ENCODE data around the gene OR10T2. TPM values are rescaled to one million over a fixed set of nuclear protein-coding genes. Genes with fewer than 3 reads are reported as not detected.
"Not testable (repeated sequence)": the region's sequence is repeated elsewhere in the genome, so short reads cannot be mapped to it uniquely, and the experiment has no call there.

The OR10T2 gene
- total and polyA plus RNA-seq, 9 donors: not detected

DNA sequence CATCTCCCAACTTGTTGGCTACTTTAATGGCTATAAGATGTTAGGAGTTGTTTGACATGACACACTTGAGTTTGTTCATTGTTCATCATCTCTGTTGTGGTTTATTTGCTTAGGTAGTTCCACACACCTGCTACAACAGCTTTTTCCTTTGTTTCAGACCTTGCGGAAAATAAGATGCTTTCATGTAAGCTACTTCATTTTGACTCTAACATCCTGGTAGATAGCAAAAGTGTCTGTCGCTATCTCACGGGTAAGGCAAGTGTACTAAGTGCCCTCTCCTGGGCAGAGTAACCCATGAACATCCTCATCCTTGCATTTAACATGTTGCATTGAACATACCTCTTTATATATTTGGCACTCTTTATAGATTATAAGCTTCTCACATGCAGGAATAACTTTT, 1.6 kb upstream of the OR10T2 start:
- no peaks in the 10 kb centered on the region for H3K4me1 ChIP-seq (ENCODE audit: control insufficient read depth, insufficient read depth, low read length)
- H3K4me3 ChIP-seq (ENCODE audit: low read length): no peak overlapping the region
- no peak overlapping the region for H3K27ac ChIP-seq (ENCODE audit: low read length)
- H3K36me3 ChIP-seq (ENCODE audit: control insufficient read depth, insufficient read depth, low read length): no peaks in the 10 kb centered on the region
- WGBS (ENCODE audit: insufficient coverage): 93% methylated on average over 2 of the region's 3 CpGs
- no peaks in the 10 kb centered on the region for H3K9me3 ChIP-seq (replicated peaks; ENCODE audit: control insufficient read depth, low read depth, low read length)
- no peak for DNase-seq
- H3K27me3 ChIP-seq (ENCODE audit: control insufficient read depth, insufficient read depth, low read length): no peaks in the 10 kb centered on the region

DNA sequence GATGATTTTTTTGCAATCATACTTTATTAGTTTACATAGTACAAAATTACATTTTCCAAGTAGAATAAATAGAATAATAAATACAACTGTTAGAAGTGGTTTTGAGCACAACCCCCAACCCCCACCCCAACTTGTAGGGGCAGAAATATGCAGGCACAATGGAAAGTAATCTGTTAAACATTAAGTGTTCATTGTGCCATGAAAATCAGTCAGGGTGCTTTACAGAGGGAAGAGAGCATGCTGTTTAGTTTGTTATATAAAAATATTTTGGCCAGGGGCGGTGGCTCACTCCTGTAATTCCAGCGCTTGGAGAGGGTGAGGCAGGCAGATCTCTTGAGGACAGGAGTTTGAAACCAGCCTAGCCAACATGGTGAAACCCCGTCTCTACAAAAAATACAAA, 2.6 kb downstream of the OR10T2 start:
- no peaks in the 10 kb centered on the region for H3K4me1 ChIP-seq (ENCODE audit: control insufficient read depth, insufficient read depth, low read length)
- DNase-seq: no peak
- WGBS (ENCODE audit: insufficient coverage): 100% methylated on average over 1 of the region's 3 CpGs
- no peaks in the 10 kb centered on the region for H3K36me3 ChIP-seq (ENCODE audit: control insufficient read depth, insufficient read depth, low read length)
- no peaks in the 10 kb centered on the region for H3K27me3 ChIP-seq (ENCODE audit: control insufficient read depth, insufficient read depth, low read length)
- H3K4me3 ChIP-seq (ENCODE audit: low read length): no peak overlapping the region
- H3K9me3 ChIP-seq (replicated peaks; ENCODE audit: control insufficient read depth, low read depth, low read length): no peaks in the 10 kb centered on the region
- H3K27ac ChIP-seq (ENCODE audit: low read length): no peak overlapping the region

DNA sequence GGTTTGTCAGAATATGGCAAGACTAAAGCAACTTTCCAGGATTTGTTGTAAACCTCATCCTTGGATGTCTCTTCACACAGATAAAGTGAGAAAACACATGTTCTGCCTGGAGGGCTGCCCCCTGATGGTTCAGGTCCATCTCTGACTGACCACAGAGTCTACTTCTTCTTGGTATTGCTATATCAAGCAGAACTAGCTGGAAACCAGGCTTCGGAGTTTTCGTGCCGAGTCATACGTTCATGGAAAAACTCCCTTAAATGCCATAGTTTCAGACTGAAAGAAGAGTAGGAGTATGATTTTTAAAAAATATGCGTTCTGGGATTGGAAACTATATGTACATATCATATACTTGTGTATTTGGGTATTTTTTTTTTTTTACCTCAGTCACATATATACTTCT, 5.8 kb downstream of the OR10T2 start:
- WGBS (ENCODE audit: insufficient coverage): no CpG with 5 or more reads among the region's 5 CpGs
- no peak overlapping the region for H3K27ac ChIP-seq (ENCODE audit: low read length)
- H3K27me3 ChIP-seq (ENCODE audit: control insufficient read depth, insufficient read depth, low read length): no peaks in the 10 kb centered on the region
- peak; percentile 3 for DNase-seq
- no peaks in the 10 kb centered on the region for H3K4me1 ChIP-seq (ENCODE audit: control insufficient read depth, insufficient read depth, low read length)
- H3K9me3 ChIP-seq (replicated peaks; ENCODE audit: control insufficient read depth, low read depth, low read length): no peaks in the 10 kb centered on the region
- H3K4me3 ChIP-seq (ENCODE audit: low read length): no peak overlapping the region
- no peaks in the 10 kb centered on the region for H3K36me3 ChIP-seq (ENCODE audit: control insufficient read depth, insufficient read depth, low read length)

DNA sequence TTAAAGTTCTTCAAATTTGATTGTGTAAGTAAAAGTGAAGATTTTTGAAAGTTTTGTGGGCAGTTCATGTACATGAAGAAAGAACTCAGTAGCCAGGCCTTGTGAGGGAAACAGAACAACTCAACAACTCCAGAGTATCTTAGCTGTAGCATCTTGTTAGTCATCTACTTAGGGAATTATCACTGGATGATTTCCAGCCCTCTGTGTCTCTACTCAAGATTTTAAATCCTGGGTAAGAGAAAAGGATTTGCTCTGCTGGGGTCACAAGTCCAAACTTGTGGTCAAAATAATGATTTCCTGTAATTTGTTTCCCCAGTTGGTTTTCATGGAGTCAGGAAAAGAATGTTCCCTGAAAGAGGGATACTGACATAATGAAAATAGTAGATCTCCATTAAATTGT, 8.2 kb downstream of the OR10T2 start:
- H3K9me3 ChIP-seq (replicated peaks; ENCODE audit: control insufficient read depth, low read depth, low read length): no peaks in the 10 kb centered on the region
- H3K36me3 ChIP-seq (ENCODE audit: control insufficient read depth, insufficient read depth, low read length): no peaks in the 10 kb centered on the region
- H3K27ac ChIP-seq (ENCODE audit: low read length): no peak overlapping the region
- H3K4me1 ChIP-seq (ENCODE audit: control insufficient read depth, insufficient read depth, low read length): no peaks in the 10 kb centered on the region
- no peaks in the 10 kb centered on the region for H3K27me3 ChIP-seq (ENCODE audit: control insufficient read depth, insufficient read depth, low read length)
- H3K4me3 ChIP-seq (ENCODE audit: low read length): no peak overlapping the region
- peak; percentile 44 for DNase-seq

DNA sequence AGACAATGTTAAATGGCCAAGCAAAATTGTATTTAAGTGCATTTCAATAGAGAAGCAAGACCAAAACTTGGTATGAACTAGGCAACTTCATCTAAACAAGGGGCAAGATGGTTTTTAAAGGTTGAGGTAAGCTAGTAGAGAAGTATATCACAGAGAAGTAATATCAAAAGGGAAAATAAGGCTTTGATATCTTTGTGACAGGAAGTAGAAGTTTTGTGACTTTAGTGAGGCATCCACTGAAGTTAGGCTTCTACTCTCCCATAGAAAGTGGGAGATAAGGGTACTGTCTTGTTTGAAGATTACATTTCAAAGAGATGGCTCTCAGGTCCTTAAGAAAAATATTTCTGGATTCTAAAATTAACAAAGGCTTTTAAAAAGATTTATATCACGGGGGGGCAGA, 8.9 kb downstream of the OR10T2 start:
- H3K36me3 ChIP-seq (ENCODE audit: control insufficient read depth, insufficient read depth, low read length): no peaks in the 10 kb centered on the region
- H3K4me1 ChIP-seq (ENCODE audit: control insufficient read depth, insufficient read depth, low read length): no peaks in the 10 kb centered on the region
- no CpG with 5 or more reads among the region's 1 CpG for WGBS (ENCODE audit: insufficient coverage)
- H3K27ac ChIP-seq (ENCODE audit: low read length): no peak overlapping the region
- H3K4me3 ChIP-seq (ENCODE audit: low read length): no peak overlapping the region
- H3K9me3 ChIP-seq (replicated peaks; ENCODE audit: control insufficient read depth, low read depth, low read length): no peaks in the 10 kb centered on the region
- H3K27me3 ChIP-seq (ENCODE audit: control insufficient read depth, insufficient read depth, low read length): no peaks in the 10 kb centered on the region
- DNase-seq: no peak

DNA sequence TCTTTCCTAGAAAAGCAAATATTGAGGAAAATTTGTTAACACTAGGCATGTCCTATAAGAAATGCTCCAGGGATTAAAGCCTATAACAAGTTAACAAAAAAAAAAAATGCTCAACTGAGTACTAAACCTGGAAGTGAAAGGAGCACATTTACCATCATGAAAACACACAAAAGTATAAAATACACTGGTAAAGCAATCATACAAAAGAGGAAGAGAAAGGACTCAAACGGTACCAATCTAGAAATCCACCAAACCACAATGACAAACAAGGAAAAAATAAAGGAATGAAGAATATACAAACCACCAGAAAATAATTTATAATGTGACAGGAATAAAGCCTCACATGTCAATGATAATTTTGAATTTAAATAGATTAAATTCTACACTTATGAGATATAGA, 24.4 kb downstream of the OR10T2 start:
- H3K4me3 ChIP-seq (ENCODE audit: low read length): no peak overlapping the region
- H3K9me3 ChIP-seq (replicated peaks; ENCODE audit: control insufficient read depth, low read depth, low read length): peaks cover 6% of the 10 kb centered on the region
- H3K4me1 ChIP-seq (ENCODE audit: control insufficient read depth, insufficient read depth, low read length): no peaks in the 10 kb centered on the region
- no peak overlapping the region for H3K27ac ChIP-seq (ENCODE audit: low read length)
- H3K27me3 ChIP-seq (ENCODE audit: control insufficient read depth, insufficient read depth, low read length): no peaks in the 10 kb centered on the region
- DNase-seq: no peak
- no CpG with 5 or more reads among the region's 1 CpG for WGBS (ENCODE audit: insufficient coverage)
- H3K36me3 ChIP-seq (ENCODE audit: control insufficient read depth, insufficient read depth, low read length): no peaks in the 10 kb centered on the region

DNA sequence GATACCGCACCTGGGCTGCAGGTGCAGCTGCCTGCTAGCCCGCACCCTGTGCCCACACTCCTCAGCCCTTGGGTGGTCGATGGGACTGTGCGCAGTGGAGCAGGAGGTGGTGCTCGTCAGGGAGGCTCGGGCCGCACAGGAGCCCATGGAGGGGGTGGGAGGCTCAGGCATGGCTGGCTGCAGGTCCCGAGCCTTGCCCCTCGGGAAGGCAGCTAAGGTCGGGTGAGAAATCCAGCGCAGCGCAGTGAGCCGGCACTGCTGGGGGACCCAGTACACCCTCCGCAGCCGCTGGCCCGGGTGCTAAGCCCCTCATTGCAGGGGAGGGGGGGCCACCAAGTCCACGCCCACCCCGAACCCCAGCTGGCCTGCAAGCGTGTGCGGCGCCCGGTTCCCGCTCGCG, 25.2 kb downstream of the OR10T2 start:
- not testable (repeated sequence) for DNase-seq; H3K27ac ChIP-seq (ENCODE audit: low read length)
- WGBS (ENCODE audit: insufficient coverage): 94% methylated on average over 15 of the region's 25 CpGs

DNA sequence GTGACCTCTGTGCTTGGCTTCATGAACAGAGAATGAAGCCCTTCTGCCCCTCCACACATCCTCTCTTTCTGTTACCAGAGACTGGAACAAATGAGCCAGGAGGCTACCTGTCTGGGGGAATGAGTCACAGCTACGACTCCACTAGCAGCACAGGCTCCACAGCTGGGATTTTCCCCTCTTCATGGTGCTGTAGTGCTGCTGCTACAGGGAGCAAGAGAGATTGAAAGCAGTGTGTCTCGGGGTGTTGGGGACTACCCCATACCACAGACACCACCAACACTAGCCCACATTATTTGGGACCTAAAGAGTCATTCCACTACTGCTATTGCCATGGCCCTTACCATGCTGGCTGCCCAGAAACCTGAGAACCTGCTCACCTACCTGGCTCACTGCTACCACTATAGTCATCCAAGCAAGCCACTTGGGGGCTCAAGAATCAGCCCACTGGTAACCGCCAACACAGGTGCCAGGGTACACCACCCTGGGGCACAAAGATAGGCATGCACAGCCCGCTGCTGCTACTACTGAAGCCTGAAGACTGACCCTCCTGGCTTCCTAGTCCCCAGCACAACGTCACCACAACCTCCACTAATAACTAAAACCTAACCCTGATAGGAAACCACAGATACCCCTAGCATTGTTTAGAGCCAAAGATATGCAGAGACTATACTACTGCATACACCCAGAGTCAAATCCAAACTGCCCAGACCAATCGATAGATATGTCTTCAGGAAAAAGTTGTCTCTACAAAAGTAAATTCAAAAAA, 27.9 kb downstream of the OR10T2 start:
- H3K27me3 ChIP-seq (ENCODE audit: control insufficient read depth, insufficient read depth, low read length): no peaks in the 10 kb centered on the region
- no peaks in the 10 kb centered on the region for H3K36me3 ChIP-seq (ENCODE audit: control insufficient read depth, insufficient read depth, low read length)
- no peaks in the 10 kb centered on the region for H3K4me1 ChIP-seq (ENCODE audit: control insufficient read depth, insufficient read depth, low read length)
- no peak for DNase-seq
- peaks cover 6% of the 10 kb centered on the region for H3K9me3 ChIP-seq (replicated peaks; ENCODE audit: control insufficient read depth, low read depth, low read length)
- H3K27ac ChIP-seq (ENCODE audit: low read length): no peak overlapping the region
- H3K4me3 ChIP-seq (ENCODE audit: low read length): no peak overlapping the region
- WGBS (ENCODE audit: insufficient coverage): 69% methylated on average over 3 of the region's 6 CpGs

More for the DNA sequence above, 25.2 kb downstream of the OR10T2 start:
- H3K36me3 ChIP-seq (ENCODE audit: control insufficient read depth, insufficient read depth, low read length); H3K4me3 ChIP-seq (ENCODE audit: low read length); H3K9me3 ChIP-seq (replicated peaks; ENCODE audit: control insufficient read depth, low read depth, low read length); H3K4me1 ChIP-seq (ENCODE audit: control insufficient read depth, insufficient read depth, low read length); H3K27me3 ChIP-seq (ENCODE audit: control insufficient read depth, insufficient read depth, low read length): not testable (repeated sequence)

DNA sequence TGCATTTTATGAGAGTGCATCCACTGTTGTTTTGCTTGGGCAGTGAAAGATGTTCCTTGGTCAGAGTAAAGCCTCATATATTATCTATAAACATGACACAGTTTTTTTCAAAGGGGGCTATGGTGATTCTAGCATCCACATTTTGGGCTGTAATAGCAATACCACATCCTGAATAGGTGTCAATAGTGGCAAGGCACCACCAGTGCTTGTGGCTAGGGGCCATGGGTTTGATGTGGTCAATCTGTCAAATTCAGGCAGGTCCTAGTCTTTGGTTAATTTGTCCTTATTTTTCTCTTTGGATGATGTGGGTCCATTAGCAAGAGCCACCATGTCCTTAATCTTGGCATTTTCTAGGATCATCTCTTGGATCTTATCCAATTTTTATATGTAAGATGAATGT, 32.5 kb downstream of the OR10T2 start:
- H3K9me3 ChIP-seq (replicated peaks; ENCODE audit: control insufficient read depth, low read depth, low read length): peaks cover 10% of the 10 kb centered on the region
- H3K27me3 ChIP-seq (ENCODE audit: control insufficient read depth, insufficient read depth, low read length): no peaks in the 10 kb centered on the region
- no peaks in the 10 kb centered on the region for H3K36me3 ChIP-seq (ENCODE audit: control insufficient read depth, insufficient read depth, low read length)
- no peaks in the 10 kb centered on the region for H3K4me1 ChIP-seq (ENCODE audit: control insufficient read depth, insufficient read depth, low read length)
- H3K4me3 ChIP-seq (ENCODE audit: low read length): no peak overlapping the region
- no peak for DNase-seq
- no peak overlapping the region for H3K27ac ChIP-seq (ENCODE audit: low read length)

DNA sequence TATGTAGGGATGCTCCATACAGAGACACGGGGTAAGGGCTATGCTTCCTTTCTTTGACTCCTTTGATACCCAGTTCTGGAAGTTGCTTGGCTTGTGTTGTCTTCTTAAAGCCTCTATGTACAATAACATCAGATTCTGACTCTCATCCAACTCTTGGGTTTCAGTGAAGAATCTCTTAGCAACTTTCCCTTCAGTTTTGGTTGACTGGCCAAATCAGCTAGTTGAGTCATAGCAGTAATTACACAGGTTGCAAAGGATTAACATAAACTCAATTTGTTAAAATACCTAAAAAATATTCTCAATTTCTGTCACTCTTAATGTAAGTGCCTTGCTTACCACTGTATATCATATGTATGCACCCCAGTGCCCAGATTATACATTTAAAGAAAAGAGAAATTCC, 36.3 kb downstream of the OR10T2 start:
- Histone ChIP-seq H3K9me3 (replicated peaks; ENCODE audit: control insufficient read depth, low read depth, low read length) (peaks cover 6% of the 10 kb centered on the region), H3K36me3 (ENCODE audit: control insufficient read depth, insufficient read depth, low read length) (no peaks in the 10 kb centered on the region), H3K27ac (ENCODE audit: low read length) (no peak overlapping the region), H3K4me1 (ENCODE audit: control insufficient read depth, insufficient read depth, low read length) (no peaks in the 10 kb centered on the region), H3K4me3 (ENCODE audit: low read length) (no peak overlapping the region), H3K27me3 (ENCODE audit: control insufficient read depth, insufficient read depth, low read length) (no peaks in the 10 kb centered on the region)
- no CpG with 5 or more reads among the region's 1 CpG for WGBS (ENCODE audit: insufficient coverage)
- DNase-seq: no peak

DNA sequence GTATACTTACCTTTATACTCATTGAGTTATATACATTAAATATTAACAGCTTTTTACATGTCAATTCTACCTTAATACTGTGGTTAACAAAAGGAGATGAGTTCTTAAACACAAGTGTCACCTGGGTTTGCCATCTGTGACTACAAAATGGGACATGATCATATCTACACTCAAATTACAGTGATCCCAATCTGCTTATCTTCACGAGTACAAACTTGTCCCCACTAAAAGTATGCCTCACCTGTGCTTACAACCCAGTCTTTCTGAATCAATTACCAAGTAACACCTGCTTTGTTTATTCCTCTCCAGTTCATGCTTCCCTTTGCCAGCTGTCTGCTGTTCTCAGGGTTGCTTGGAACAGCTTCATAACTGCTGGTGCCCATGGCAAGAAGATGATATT, 36.8 kb downstream of the OR10T2 start:
- 0% methylated on average over 1 of the region's 1 CpG for WGBS (ENCODE audit: insufficient coverage)
- Histone ChIP-seq H3K27ac (ENCODE audit: low read length) (no peak overlapping the region), H3K36me3 (ENCODE audit: control insufficient read depth, insufficient read depth, low read length) (no peaks in the 10 kb centered on the region), H3K27me3 (ENCODE audit: control insufficient read depth, insufficient read depth, low read length) (no peaks in the 10 kb centered on the region), H3K4me1 (ENCODE audit: control insufficient read depth, insufficient read depth, low read length) (no peaks in the 10 kb centered on the region), H3K4me3 (ENCODE audit: low read length) (no peak overlapping the region), H3K9me3 (replicated peaks; ENCODE audit: control insufficient read depth, low read depth, low read length) (peaks cover 6% of the 10 kb centered on the region)
- no peak for DNase-seq
